ENCODE data around the gene IFI35. TPM values are rescaled to one million over a fixed set of nuclear protein-coding genes. Genes with fewer than 3 reads are reported as not detected.
"Not testable (repeated sequence)": the region's sequence is repeated elsewhere in the genome, so short reads cannot be mapped to it uniquely, and the experiment has no call there.

Gene IFI35
- polyA plus RNA-seq, 4 donors: 7.8 to 13.5 (median 10.6) TPM

GRCh38 chr17:42997390-42997983 is 9.1 kb upstream of the IFI35 start:
- DNase-seq (ENCODE audit: low read depth in 4 of 4, low spot score in 3 of 4): no peak

- DNase-seq (ENCODE audit: low read depth in 4 of 4, low spot score in 3 of 4): peak; percentile 99 to 100 (median 100)
Measured at GRCh38 chr17:42997984-42998938, 8.3 kb upstream of the IFI35 start, which contains the start of gene RPL27. RPL27 (plus strand) TSS chr17:42998419; CDS start chr17:42998751, 332 bp downstream.

- no peak for DNase-seq (ENCODE audit: low read depth in 4 of 4, low spot score in 3 of 4)
Measured at GRCh38 chr17:42999003-42999525, 7.5 kb upstream of the IFI35 start.

- DNase-seq (ENCODE audit: low read depth in 4 of 4, low spot score in 3 of 4): not testable (repeated sequence)
Measured at GRCh38 chr17:43000894-43001293, 5.7 kb upstream of the IFI35 start.

DNA sequence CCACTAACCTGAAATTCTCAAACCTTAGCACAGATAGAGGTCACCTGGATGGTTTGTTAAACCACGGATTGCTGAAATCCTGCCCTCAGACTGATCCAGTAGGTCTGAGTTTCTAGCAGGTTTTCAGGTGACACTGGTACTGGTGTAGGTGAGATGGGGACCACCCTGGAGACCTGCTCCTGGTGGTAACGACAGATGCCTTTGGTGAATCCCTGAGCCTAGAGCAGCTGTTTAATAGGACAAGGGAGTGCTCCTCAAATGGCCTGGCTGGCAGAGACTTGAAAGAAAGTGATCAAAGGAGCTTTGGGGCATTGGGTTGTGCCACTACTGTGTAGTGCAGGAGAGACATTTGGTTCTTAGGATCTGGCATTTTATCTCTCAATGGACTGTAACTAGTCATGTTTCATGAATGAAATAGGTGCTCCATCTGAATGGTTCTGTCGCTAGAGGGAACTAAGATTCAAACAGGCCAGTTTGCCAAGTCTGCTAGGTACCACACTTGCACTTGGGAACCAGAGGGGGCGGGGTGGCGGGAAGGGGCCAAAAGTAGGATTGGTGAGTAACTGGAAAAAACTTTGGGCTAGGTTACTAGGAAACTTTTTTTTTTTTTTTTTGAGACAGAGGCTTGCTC is 2.9 kb upstream of the IFI35 start:
- no peak for DNase-seq (ENCODE audit: low read depth in 4 of 4, low spot score in 3 of 4)

- no peak for DNase-seq (ENCODE audit: low read depth in 4 of 4, low spot score in 3 of 4)
Measured at GRCh38 chr17:43010667-43011308, 4.2 kb downstream of the IFI35 start.

GRCh38 chr17:43011728-43012472 is 5.3 kb downstream of the IFI35 start:
- DNase-seq (ENCODE audit: low read depth in 4 of 4, low spot score in 3 of 4): no peak

DNA sequence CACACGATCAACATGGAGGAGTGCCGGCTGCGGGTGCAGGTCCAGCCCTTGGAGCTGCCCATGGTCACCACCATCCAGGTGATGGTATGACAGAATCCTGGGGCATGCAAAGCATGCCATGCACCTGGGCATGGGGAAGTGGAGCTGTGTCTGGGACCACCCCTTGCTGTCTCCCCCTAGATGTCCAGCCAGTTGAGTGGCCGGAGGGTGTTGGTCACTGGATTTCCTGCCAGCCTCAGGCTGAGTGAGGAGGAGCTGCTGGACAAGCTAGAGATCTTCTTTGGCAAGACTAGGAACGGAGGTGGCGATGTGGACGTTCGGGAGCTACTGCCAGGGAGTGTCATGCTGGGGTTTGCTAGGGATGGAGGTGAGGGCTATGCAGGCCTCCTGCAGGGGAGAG is 6.7 kb downstream of the IFI35 start:
- no peak for DNase-seq (ENCODE audit: low read depth in 4 of 4, low spot score in 3 of 4)

DNA sequence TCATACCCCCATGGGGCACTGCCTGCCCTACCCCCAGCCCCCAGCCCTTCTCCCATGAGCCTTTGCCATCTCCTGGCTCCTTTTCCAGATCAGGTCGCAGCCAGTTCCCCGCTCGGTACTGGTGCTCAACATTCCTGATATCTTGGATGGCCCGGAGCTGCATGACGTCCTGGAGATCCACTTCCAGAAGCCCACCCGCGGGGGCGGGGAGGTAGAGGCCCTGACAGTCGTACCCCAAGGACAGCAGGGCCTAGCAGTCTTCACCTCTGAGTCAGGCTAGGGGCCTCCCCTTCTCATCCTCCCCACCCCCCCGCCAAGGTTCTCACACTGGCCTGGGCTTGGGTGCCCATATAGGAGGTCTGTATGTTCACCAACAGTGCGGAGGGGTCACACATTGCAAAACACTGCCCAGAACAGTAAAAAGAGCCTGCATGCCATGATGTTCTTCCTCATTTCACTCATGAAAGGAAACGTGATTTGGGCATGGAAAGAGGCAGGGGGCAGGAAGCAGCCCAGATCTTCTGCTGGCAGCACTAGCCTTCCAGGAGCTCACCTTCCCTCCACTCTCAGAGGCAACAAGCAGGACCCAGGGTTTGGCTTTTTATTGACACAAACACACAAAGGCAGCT is 7.5 kb downstream of the IFI35 start:
- DNase-seq (ENCODE audit: low read depth in 4 of 4, low spot score in 3 of 4): no peak

DNA sequence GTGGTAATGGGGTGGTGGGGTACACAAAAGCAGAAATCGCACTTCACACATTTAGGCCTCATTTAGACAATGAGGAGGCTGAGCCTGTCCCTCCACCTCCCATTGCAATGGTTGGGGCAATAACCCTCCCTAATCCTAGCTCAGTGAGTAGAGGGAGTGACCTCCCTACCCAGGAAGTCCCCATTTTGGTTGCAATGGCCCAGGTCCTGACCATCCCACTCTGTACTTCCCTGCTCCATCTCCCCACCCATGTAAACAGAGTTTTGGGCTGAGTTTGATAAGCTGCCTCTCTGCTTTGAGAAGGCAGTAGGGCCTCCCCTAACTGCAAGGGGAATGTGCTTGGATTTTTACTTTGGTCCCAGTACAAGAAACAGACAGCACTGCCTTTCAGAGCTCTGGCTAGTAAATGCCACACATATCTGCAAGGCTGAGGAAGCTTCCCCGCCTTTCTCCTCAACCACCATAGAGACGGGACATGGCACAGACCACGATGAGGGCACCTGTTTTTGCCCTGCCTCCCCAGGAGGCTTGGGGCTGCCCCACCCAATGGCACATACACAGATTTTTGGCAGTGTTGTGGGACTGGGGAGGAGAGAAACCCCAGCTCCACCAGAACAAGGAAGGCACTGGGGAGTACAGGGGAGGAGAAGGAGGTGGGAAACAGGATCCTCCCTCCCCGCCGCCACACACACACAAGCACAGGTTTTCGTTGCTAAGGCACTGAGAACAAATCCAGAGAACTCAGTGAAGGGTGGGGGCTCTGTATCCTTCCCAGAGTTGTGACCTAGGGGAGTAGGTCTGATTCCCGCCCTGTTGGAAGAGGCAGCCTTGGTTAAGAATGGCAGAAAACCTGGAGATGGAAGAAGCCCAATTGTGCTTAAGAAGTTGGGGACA is 8.3 kb downstream of the IFI35 start:
- DNase-seq (ENCODE audit: low read depth in 4 of 4, low spot score in 3 of 4): no peak

GRCh38 chr17:43015579-43015978 is 9.0 kb downstream of the IFI35 start:
- no peak for DNase-seq (ENCODE audit: low read depth in 4 of 4, low spot score in 3 of 4)

DNA sequence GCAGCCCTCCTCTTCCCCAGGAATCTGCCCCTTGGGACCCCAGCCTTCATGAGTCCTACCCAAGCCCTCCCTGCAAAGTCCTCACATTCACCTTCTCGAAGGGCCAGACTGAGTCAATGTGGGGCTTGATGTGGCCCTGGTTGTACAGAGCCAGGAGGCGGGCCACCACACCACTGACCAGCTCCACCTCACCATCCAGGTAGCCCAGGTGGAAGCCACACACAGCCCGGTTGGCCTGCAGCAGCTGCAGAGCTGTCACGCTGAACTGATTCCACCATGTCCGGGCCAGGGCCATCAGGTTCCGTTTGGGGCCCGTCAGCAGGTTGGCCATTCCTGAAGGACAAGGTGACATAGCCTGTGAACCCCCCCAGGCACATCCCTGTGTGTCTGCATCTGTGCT is 9.6 kb downstream of the IFI35 start:
- DNase-seq (ENCODE audit: low read depth in 4 of 4, low spot score in 3 of 4): no peak

GRCh38 chr17:43018008-43018853 is 11.6 kb downstream of the IFI35 start:
- no peak for DNase-seq (ENCODE audit: low read depth in 4 of 4, low spot score in 3 of 4)

DNA sequence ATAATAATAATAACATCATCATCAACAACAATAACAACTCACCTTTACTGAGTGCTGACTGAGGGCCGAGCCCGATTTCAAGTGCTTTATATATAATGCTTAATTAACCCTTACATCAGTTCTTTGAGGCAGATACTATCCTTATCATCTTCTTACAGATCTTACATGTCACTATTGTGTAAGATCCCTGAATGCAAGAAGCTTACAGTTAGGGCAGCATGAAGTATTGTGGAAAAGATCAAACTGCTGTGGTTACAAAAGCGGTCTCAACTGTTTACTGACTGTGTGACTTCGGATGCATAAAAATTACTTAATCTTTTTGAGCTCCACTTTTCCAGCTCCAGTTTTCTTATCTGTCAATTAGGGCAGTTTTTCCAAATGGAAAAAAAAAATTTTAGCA is 12.3 kb downstream of the IFI35 start:
- DNase-seq (ENCODE audit: low read depth in 4 of 4, low spot score in 3 of 4): no peak

- no peak for DNase-seq (ENCODE audit: low read depth in 4 of 4, low spot score in 3 of 4)
Measured at GRCh38 chr17:43019418-43019817, 12.8 kb downstream of the IFI35 start.

DNA sequence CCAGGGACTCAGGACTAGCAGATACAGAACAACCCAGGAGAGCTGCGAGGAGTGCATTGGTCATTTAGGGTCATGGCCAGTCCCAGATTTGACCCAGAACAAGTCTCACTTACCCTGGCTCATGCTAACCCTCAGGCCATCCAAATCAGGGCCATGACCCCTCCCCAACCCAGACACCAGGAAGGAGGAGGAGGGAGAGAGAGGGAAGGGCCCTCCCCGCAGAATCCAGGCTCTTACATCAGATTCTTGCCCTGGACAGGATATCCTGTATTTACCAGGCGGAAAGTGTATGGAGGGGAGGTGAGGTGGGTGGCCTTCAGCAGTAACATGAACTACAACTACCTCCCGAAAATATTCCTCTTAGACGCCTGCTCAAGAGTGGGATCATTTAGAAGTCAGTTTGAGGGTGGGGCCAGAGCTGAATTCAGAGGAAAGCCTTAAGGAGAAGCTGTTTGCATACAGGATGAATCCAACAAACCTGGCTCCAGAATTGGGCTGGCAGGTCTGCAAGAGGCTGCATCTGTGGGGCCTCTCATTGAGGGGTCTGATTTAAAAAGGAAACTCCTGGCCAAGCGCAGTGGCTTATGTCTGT is 13.5 kb downstream of the IFI35 start:
- no peak for DNase-seq (ENCODE audit: low read depth in 4 of 4, low spot score in 3 of 4)
